DMS 273 treated with DMSO at 0.1 percent for 48 hours (cell line): ENCODE data around the gene ABCG8.

ENCODE experiments used
- DNase-seq: peaks from one replicate; lab custom pipeline; 2025; lab: John Stamatoyannopoulos, UW

Gene ABCG8

DNA sequence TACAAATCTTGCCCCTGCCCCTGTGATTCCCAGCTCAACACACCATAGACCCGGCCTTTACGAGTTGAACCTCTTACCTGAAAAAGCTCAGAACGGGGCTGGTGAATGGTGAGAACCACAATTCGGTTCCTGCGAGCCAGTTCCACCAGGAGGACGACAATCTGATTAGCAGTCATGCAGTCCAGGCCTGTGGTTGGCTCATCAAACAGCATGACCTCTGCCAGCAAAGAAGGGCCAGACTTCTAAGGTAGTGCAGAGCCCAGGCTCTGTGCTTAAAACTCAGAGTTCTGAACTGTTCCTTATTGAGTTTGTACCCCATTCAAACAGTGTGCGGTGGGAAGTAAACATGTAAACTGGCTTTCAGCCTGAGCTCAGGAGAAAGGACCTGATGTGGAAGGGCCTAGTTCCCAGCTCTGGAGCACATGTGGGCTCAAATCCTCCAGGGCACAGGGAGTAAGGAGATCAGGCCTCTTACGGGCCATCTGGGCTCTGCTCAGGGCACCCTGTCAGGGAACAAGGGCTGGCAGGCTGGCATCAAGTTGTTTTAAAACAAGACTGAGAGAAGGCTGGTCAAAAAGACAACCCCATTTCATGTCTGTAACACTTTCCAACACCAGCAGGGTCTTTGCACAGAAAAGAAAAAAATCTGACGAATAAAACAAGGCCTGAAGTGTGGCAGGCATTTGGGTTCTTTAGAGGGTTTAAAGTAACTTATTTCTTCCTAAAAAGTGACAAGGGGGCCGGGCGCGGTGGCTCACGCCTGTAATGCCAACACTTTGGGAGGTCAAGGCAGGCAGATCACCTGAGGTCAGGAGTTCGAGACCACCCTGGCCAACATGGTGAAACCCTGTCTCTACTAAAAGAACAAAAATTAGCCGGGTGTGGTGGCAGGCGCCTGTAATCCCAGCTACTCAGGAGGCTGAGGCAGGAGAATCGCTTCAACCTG is 12.2 kb upstream of the ABCG8 start:
- DNase-seq, result no peak

DNA sequence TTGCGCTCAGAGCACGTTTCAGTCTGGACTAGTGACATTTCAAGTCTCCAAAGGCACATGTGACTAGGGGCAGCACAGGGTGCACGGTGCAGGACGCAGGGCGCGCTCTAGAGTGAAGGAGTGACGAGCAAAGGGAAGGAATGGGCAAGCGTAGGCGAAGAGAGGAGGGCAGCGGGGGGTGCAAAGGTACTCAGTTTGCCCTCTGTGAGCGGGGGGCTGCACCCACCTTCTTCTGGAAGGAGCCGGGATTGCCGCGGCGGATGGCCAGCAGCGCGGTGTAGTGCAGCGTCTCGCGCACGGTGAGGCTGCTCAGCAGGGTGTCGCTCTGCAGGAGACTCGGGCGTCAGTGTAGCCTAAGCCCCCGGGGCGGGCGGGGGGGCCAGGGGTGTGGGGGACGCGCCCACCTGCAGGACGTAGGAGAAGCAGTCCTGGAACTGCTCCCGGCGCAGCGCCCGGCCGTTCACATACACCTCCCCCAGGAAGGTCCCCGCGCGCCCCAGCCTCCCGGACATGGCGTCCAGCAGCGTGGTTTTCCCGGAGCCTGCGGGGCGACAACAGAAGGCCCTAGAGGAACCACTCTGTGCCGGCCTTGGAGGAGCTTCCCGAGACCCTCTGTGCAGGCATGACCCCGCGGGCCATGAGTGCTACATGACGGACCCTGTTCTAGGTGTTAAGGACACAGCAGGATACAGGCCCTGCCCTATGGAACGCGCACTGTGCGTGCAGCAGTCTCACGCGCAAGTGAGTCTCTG is 7.1 kb upstream of the ABCG8 start:
- no peak for DNase-seq

DNA sequence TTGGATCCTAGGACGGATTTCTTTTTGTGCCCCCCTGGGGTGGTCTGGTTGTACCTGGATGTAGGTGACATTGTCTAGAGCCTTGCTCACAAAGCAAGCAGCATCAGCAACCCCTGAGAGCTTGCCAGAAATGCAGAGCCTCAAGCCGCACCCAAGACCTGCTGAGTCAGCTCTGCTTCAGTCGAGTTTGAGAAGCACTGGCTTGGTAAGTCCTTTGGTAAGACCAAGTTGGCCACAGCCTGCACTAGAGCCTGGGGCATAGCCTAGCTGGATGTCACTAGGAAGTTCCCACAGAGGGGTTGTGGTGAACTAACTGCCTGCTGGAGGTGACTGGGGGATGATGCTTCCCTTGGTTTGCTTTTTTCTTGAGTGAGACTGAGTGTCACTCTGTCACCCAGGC is 6.3 kb upstream of the ABCG8 start:
- DNase-seq, result no peak

DNA sequence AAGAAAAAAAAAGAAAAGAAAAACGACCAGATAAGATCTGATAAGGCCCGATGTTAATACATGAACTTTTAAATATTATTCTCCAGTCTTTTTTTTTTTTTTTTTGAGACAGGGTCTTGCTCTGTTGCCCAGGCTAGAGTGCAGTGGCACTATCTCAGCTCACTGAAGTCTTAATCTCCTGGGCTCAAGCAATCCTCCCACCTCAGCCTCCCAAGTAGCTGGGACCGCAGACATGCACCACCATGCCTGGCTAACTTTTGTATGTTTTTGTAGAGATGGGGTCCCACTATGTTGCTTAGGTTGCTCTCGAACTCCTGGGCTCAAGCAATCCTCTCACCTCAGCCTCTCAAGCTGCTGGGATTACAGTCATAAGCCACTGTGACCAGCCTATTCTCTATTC is 1.7 kb upstream of the ABCG8 start:
- DNase-seq, result no peak

DNA sequence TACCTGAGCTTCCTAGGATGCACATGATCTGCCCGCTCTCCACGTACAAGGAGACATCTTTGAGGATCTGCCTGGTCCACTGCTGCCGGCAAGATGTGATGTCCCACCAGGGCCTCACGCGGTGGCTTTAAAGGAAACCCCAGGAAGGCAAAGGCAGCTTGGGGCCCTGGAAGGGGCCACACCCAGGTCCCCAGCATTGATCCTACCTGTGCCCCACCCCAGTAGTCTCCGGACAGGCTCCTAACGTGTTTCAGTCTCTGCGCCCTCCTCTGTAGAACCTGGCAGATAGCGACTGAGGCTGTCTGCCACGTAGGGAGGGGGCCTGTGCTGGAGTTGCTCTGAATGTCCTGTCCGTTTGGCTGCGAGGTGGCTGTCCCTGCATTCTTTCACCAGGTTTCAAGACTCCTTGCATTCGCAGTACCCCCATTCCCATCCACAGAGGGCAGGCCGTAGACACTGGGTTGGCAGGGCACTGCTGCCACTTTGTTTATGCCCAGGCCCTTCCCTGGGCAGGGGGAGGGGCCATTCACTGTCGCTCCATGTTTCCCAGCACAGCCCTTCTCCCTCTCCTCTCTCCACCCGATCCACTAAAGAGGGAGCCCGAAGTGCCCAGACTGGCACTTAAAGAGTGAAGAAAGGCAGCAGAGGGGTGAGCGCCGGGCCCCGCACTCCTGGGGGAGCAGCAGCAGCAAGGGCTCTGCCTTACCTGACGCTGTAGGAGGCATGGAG is 776 bp upstream of the ABCG8 start:
- no peak for DNase-seq

DNA sequence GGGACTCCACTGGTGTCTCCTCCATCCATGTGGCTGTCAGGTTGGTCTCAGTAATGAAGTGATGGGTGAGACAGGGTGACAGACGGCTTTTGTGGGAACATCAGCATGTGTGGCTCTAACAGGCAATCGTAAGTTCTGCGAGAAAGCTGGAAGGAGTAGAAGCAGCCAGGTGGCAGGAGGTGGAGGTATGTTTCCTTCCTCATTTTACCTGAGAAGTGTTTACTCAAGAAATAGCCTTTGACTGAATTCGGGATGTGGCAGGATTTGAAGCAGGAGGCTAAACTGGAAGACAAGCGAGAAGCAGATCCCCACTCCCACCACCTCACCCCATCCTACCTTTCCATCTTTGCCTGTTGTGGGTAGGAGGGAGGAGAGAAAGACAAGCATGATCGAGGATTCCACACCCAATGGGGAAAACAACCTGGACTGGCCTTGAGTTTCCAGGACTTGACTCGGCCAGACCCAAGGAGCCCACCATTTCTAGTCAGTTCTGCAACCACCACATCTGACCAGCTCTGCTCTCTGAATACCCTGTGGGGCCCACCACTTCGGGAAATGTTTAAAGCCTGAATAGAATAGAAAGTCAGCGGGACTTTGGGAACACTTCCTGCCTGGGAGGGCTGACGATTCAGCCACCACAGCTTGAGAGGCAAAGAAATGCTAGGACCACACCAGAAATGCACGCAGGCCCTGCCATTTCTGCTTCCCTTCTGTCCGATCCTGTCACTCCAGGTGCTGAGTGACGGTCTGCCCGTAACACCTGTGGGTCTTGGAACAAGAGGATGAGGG is 1.2 kb downstream of the ABCG8 start:
- DNase-seq, result no peak

DNA sequence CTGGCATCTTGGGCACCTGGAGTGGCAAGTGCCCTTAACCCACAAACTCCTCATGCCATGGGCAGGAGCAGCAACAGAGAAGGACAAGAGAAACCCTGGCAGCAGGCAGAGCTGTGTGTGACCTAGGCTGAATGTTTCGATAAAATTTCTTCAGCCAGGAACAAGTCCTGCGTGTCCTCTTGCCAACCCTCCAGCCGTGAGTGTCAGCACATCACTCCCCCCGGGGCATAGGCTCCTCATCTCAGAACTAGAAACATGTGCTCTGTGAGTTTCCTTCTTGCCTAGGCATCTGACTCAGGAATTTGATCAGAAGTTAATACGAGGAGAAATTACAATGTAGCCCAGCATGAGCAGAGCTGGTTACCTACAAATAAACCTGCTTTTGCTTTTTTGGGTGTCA is 2.2 kb downstream of the ABCG8 start:
- DNase-seq, result no peak

DNA sequence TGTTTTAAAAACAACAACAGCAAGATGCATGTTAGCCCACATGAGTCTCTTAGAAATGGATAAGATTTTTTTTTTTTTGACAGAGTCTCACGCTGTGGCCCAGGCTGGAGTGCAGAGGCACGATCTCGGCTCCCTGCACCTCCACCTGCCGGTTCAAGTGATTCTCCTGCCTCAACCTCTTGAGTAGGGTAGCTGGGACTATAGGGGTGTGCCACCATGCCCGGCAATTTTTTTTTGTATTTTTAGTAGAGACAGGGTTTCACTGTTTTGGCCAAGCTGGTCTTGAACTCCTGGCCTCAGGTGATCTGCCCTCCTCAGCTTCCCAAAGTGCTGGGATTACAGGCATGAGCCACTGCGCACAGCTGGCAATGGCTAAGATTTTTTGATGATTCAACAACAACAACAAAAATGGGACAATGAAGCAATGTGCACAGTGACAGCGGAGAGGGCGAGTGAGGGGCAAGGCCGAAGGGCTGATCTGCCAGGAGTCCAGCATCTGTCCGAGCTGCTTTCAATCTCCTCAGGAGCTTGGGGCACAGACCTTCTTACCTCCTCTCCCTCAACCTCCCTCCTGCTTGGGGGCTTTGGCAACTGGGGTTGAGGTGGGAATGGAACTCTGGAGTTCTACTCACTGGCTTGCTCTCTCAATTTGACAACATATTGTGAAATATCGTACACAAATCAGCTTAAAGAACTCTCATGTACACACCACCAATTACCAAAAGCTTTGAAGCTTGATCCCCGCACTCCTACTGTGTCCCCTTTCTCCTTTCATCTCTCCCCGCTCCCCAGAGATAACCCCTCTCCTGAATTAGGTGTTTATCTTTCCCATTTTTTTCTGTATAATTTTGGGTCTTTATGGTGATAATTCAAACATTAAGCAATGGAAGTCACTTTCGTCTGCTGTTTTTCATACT is 3.4 kb downstream of the ABCG8 start:
- no peak for DNase-seq

DNA sequence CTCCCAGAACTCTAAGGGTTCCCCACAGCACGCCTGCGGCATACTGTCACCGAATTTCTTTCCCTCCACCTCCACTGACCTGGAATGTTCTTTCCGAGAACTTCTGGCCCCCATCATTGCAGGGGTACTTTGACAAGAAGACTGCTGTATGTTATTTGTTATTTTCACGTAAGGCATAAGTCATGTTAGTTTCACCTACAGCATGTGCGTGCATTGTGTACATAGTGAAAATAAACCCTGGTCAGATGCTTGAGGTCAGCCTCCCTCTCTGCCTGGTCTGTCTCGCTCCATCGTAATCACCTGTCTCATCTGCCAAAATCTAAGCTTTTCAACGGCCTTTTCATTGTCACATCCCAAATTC is 4.1 kb downstream of the ABCG8 start:
- DNase-seq, result no peak

DNA sequence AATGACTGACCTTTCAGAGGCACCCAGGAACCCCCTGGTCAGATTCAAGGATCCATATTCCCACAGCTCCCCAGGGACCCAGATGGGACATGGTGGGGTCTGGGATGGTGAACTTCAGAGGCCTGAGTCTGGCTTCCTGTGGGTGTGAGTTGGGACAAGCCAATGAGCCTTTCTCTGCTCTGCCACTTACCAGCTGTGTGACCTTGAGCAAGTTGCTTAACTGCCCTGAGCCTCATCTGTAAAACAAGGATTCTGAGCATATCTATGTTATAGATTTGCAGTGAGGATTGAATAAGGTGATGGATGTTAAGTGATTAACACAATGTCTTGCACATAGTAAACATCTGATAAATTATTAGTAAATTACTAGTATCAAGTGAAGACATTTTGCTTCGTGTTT is 6.4 kb downstream of the ABCG8 start:
- no peak for DNase-seq

DNA sequence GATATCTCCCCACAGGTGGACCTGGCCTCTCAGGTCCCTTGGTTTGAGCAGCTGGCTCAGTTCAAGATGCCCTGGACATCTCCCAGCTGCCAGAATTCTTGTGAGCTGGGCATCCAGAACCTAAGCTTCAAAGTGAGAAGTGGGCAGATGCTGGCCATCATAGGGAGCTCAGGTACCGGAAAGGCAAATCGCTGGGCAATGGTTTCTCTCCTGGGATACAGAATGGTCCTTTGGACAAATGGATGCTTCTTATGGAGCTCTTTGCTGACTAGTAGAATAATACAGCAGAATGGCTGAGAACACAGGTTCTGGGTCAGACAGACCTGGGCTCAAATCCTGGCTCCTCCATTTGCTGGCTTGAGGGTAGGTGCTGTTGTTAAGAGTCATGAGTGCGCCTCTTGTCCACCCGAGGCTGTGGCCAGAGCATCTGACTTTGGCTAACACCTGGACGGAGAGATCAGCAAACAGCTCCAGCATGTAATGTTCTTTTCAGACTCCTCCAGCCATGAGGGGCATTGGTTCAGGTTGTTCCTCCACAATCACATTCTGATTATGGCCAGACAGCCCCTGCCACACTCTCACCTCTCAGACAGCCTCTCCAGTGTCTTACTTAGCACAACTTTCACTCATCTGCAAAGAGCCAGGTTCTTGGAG is 7.5 kb downstream of the ABCG8 start:
- DNase-seq, result no peak

DNA sequence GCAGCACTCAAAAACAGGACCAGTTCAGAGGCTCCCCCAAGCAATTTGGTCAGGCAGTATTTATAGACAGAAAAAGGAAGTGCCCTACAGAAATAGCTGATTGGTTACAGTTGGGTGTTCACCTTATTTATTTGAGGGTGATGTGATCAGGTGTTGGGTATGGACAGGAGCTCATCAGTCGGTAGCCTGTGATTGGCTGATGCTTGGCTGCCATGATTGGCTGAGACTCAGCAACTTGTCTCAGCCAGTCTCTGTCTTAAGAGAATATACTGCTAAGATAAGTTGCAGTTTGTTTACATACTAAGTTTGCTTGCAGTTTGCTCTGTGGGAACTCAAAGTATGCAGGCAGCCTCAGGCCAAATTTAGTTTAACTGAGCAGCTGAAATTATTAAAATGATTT is 9.4 kb downstream of the ABCG8 start:
- DNase-seq, result no peak

DNA sequence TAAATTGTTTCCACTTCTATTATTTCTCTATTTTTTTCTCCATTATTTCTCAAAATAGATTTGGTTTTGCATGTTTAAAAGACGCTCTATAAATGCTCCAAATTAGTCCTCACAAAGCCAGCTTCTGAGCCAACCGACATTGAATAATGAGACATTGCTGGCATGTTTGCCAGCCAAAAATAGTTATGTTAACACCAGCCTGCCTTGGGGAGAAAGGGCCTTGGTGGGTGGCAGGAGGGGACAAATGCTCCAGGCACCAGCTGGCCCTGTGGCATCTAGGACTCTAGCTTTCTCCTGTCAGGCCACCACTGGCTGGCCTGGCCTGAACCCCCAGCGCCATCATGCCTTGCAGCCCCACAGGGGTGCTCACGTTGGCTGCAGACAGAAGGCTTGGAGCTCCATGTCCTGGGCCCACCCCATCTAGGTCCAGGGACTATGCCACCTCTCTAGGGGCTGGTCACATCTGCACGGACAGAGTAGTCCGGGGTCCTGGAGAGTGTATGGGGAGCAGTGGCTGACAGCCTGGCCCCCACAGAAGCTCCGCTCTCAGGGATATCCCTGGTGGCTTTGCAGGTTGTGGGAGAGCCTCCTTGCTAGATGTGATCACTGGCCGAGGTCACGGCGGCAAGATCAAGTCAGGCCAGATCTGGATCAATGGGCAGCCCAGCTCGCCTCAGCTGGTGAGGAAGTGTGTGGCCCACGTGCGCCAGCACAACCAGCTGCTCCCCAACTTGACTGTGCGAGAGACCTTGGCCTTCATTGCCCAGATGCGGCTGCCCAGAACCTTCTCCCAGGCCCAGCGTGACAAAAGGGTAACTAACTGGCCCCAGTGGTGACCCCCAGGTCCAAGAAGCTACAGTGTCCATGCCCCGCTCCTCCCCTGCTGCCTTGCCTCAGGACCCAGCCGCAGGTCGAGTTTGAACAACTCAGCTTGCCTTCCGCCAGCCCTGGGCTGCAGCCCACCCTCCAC is 12.5 kb downstream of the ABCG8 start:
- DNase-seq, result no peak

DNA sequence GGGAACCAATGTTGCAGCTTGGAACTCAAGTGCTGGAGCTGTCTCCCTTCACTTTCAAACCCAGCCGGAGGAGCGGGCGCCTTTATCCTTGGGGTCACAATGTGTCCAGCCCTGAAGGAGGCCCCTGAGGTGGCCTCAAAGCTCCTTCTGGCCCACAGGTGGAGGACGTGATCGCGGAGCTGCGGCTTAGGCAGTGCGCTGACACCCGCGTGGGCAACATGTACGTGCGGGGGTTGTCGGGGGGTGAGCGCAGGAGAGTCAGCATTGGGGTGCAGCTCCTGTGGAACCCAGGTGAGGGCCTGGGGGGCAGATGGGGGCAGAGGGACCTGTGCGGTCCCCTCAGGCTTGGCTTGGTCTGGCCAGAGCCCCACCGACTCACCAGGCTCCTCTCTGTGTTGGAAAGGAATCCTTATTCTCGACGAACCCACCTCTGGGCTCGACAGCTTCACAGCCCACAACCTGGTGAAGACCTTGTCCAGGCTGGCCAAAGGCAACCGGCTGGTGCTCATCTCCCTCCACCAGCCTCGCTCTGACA is 13.5 kb downstream of the ABCG8 start:
- no peak for DNase-seq

DNA sequence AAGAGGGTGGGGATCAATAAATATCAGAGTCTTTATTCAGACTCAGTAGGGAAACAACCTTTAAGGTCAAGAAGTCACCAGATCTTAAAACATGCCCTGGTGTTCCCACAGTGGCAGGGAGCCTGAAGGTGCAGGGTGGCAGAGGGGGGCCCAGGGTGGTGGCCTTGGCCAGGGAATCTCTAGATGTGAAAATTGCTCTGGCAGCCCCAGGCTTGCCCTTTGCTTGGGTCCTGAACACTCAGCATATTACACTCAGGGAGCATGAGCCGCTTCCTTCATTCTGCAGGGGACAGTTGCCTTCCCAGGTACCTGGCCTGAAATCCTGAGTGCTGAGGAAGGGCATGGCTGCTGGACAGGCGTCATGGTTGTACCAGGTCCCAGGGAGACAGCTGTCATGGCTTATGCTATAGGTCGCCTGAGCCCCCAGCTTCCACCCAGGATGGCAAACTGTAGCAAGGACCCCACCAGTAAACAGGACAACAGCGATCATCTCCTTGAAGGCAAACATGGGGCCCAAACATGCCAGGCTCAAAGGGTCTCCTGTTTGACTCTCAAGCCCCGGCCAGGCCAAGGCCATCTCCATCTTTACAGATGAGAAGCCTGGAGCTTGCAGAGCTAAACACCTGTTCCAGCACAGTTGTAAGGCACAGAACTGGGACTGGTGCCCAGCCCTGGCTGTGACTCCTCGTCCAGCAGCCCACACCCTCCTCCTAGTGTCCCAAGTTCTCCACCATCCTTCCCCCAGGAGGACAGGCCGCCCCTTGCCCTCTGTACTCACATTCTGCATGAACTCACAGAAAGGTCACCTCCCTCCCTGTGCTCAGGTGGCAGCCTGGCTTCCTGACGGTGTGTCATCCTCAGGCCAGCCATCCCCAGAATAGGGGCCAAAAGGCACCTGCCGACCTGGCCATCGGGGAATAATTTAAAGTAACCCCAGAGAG is 14.6 kb downstream of the ABCG8 start:
- no peak for DNase-seq

DNA sequence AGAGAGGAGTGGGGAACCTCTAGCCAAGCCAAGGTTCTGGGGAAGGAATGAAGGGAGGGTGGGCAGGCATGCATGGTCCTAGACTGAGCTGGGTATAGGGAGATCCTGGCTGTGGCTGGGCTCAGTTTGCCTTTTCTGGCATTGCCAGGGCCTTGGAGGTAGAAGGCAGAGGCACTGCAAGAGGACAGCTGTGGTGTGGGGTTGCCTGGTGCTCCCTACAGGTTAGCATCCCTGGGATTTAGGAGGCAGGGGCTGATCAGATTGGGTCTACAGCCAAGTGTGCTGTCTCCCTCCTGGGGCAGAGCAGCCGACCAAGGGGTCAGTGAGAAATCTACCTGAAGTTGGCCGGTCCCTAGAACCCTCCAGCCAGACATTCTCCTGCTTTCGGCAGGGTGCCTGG is 15.9 kb downstream of the ABCG8 start:
- no peak for DNase-seq

DNA sequence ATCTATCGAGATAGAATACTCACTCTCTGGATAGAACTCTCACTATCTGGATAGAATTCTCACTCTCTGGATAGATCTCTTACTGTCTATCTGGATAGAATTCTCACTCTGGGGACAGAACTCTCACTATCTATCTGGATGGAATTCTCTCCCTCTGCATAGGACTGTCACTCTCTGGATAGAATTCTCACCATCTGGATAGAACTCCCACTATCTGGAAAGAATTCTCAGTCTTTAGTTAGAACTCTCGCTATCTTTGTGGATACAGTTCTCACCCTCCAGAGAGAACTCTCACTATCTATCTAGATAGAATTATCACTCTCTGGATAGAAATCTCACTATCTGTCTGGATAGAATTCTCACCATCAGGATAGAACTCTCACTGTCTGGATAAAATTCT is 16.5 kb downstream of the ABCG8 start:
- DNase-seq, result no peak

DNA sequence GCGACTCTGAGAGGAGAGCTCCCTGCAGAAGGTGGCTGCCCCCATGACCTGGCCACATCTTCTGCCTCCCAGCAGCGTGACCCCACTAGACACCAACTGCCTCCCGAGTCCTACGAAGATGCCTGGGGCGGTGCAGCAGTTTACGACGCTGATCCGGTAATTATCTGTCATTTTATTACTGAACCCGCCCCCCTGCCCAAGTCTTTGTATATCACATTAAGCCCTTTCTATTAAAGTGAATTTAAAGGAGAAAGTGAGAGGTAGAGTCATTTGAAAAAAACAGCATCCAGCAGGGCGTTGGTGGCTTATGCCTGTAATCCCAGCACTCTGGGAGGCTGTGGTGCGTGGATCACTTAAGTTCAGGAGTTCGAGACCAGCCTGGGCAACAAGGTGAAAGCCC is 33.4 kb downstream of the ABCG8 start:
- no peak for DNase-seq
